ENCODE results near the gene CINP. TPM values are rescaled to one million over a fixed set of nuclear protein-coding genes. Genes with fewer than 3 reads are reported as not detected.

Gene CINP
- total RNA-seq, 1 experiment from 2014 or later = 76.9 TPM

Other genes with a start within 250 kb of the CINP start
- gene WDR20, start 223.0 kb downstream of the CINP start, total RNA-seq (2014; rRNA removed) = 23.7 and 24.2 TPM in 2 replicates
- 106 and 108 TPM in 2 replicates for gene MOK, start 57.7 kb downstream of the CINP start, total RNA-seq (2014; rRNA removed)
- 13.2 and 20.5 TPM in 2 replicates for gene ZNF839, start 43.1 kb downstream of the CINP start, total RNA-seq (2014; rRNA removed)
- 15.7 and 16.7 TPM in 2 replicates for gene TECPR2, start 51 bp upstream of the CINP start, total RNA-seq (2014; rRNA removed)
- 52.6 and 87.6 TPM in 2 replicates for gene ANKRD9, start 146.9 kb upstream of the CINP start, total RNA-seq (2014; rRNA removed)
- 22.2 and 23.4 TPM in 2 replicates for gene RCOR1, start 229.8 kb upstream of the CINP start, total RNA-seq (2014; rRNA removed)